ENCODE measurements around the gene GHR. TPM values are rescaled to one million over a fixed set of nuclear protein-coding genes. Genes with fewer than 3 reads are reported as not detected.

The GHR gene
- total and polyA plus RNA-seq, 2 donors (not counting 3 experiments of a cell fraction or from before 2014, with no cell fraction given): 0.27 to 0.28 TPM

- BruUV-seq (replicated peaks): no TSS peak
- H3K4me3 ChIP-seq (replicated peaks in 1 of 3; ENCODE audit: insufficient read depth in 1 of 3, low read depth in 1 of 3, low read length in 3 of 3): no peak overlapping the region
- intact Hi-C loops (cut with micrococcal nuclease): no loop called here
- POLR2A ChIA-PET: no interaction called here
- no peaks in the 10 kb centered on the region for H3K27me3 ChIP-seq (ENCODE audit: control insufficient read depth in 2 of 2, insufficient read depth in 2 of 2, low read length in 2 of 2)
- no peaks in the 10 kb centered on the region for H3K79me2 ChIP-seq (ENCODE audit: control insufficient read depth, insufficient read depth, low read length)
- no peak for DNase-seq (ENCODE audit: low read depth, low spot score)
- TF ChIP-seq JUN (IDR thresholded peaks at IDR 0.05; ENCODE audit: borderline replicate concordance, insufficient read depth, insufficient read length, low read depth) (no peak), GATA2 (IDR thresholded peaks at IDR 0.05; ENCODE audit: insufficient read depth, insufficient read length, low read depth, low read length) (no peak), FOS (IDR thresholded peaks at IDR 0.05; ENCODE audit: borderline replicate concordance, insufficient read depth, low read length) (no peak), EZH2 (IDR thresholded peaks at IDR 0.05; ENCODE audit: borderline replicate concordance, low read depth, low read length, severe bottlenecking) (no peak), CTCF (IDR thresholded peaks at IDR 0.05; ENCODE audit: extremely low read depth in 1 of 2, insufficient read depth in 1 of 2, low read depth in 1 of 2, low read length in 2 of 2) (no peak), POLR2A (IDR thresholded peaks at IDR 0.05; ENCODE audit: low read depth, low read length) (no peak), POLR2AphosphoS5 (IDR thresholded peaks at IDR 0.05; ENCODE audit: insufficient read depth, low read depth, low read length) (no peak), MYC (IDR thresholded peaks at IDR 0.05; ENCODE audit: low read depth, low read length) (no peak), MAX (IDR thresholded peaks at IDR 0.05; ENCODE audit: insufficient read depth, insufficient read length) (no peak)
- no peaks in the 10 kb centered on the region for H3K9me3 ChIP-seq (replicated peaks; ENCODE audit: control insufficient read depth, insufficient read depth, low read length)
- no peak overlapping the region for H3K4me2 ChIP-seq (ENCODE audit: insufficient read depth, low read length)
- H3K9me1 ChIP-seq (replicated peaks; ENCODE audit: control insufficient read depth, extremely low read depth, insufficient read depth, low read length): no peaks in the 10 kb centered on the region
- H3K36me3 ChIP-seq (ENCODE audit: control insufficient read depth in 2 of 2, extremely low read depth in 1 of 2, insufficient read depth in 2 of 2, low read length in 2 of 2): no peaks in the 10 kb centered on the region
- no peak overlapping the region for H3K27ac ChIP-seq (ENCODE audit: insufficient read depth, low read depth, low read length)
- no peak overlapping the region for H3K9ac ChIP-seq (replicated peaks; ENCODE audit: extremely low read depth, insufficient read depth, low read length)
- no peak overlapping the region for H2AFZ ChIP-seq (ENCODE audit: low read depth, low read length)
- no peaks in the 10 kb centered on the region for H3K4me1 ChIP-seq (ENCODE audit: control insufficient read depth, extremely low read depth, insufficient read depth, low read length)
- dilution Hi-C loops (cut with MboI; ENCODE audit: extremely low pct_ligation_motif_present, low sequenced_read_pairs): no loop called here
- CTCF ChIA-PET: interaction anchor here (0.9 kb wide), 1 partner anchor 27 kb away, joined by 4 read pairs; the partner anchor contains the start of gene GHR
- no peaks in the 10 kb centered on the region for H4K20me1 ChIP-seq (replicated peaks; ENCODE audit: control insufficient read depth, extremely low read depth, insufficient read depth, low read length)
- no peak for FAIRE-seq
Observed at GRCh38 chr5:42396111-42396510, 27.1 kb upstream of the GHR start.
